Activated naive CD4-positive, alpha-beta T cell treated with anti-CD3 and anti-CD28 coated beads for 36 hours (primary cell): ENCODE results near the gene ATP5IF1. TPM values are rescaled to one million over a fixed set of nuclear protein-coding genes. Genes with fewer than 3 reads are reported as not detected.

Experiments
- CTCF ChIA-PET: fragments of 350-600 bp; sonication (Branson Sonifier 250); formaldehyde crosslinking; loops from one replicate; lab custom pipeline; 2021; ENCODE audit warnings: antibody characterized with exemption; lab: Charles Lee
- DNase-seq: peaks from one replicate; pipeline ENCODE4 v3.0.0-alpha.2; 2020
- H3K27ac Mint-ChIP-seq: one replicate; pipeline ENCODE4 v1.8.0; 2021; ENCODE audit warnings: mild to moderate bottlenecking, mixed read lengths
- H3K27me3 Mint-ChIP-seq: one replicate; pipeline ENCODE4 v1.8.0; 2021; ENCODE audit warnings: low read depth, mixed read lengths
- H3K36me3 Mint-ChIP-seq: one replicate; pipeline ENCODE4 v1.8.0; 2021; ENCODE audit warnings: low read depth, mixed read lengths
- H3K4me1 Mint-ChIP-seq: one replicate; pipeline ENCODE4 v1.8.0; 2021; ENCODE audit warnings: low read depth, mixed read lengths
- H3K4me3 Mint-ChIP-seq: one replicate; pipeline ENCODE4 v1.8.0; 2021; ENCODE audit warnings: mild to moderate bottlenecking, moderate library complexity, mixed read lengths
- H3K9me3 Mint-ChIP-seq: one replicate; pipeline ENCODE4 v1.8.0; 2021; ENCODE audit warnings: mixed read lengths
- intact Hi-C: fragments of 100-400 bp; cut with micrococcal nuclease; formaldehyde crosslinking; loops from one replicate; pipeline ENCODE4 v1.15.1; 2023
- total RNA-seq, 2 experiments: library from RNA; stranded (reverse); gene quantifications; one replicate each; pipeline ENCODE4 v1.2.3, GENCODE V29; 2021

The ATP5IF1 gene
- total RNA-seq, 2 experiments from 2014 or later: 182 to 185 TPM

GRCh38 chr1:28205243-28205642 is 30.7 kb upstream of the ATP5IF1 start:
- intact Hi-C loops: no loop called here
- H3K27me3 Mint-ChIP-seq: no peaks in the 10 kb centered on the region
- no peaks in the 10 kb centered on the region for H3K9me3 Mint-ChIP-seq
- CTCF ChIA-PET: interaction anchor here (9.5 kb wide), 1 partner anchor 117 kb away, joined by 132 read pairs; the partner anchor contains the start of gene EYA3
- H3K4me3 Mint-ChIP-seq: no peak overlapping the region
- H3K27ac Mint-ChIP-seq: no peak overlapping the region
- peaks cover 38% of the 10 kb centered on the region for H3K36me3 Mint-ChIP-seq
- DNase-seq: no peak
- H3K4me1 Mint-ChIP-seq: peaks cover 13% of the 10 kb centered on the region

- H3K27ac Mint-ChIP-seq: no peak overlapping the region
- peaks cover 10% of the 10 kb centered on the region for H3K36me3 Mint-ChIP-seq
- peaks cover 2% of the 10 kb centered on the region for H3K4me1 Mint-ChIP-seq
- CTCF ChIA-PET: interaction anchor here (0.6 to 9.5 kb wide), 19 partner anchors 11 to 378 kb away, joined by 3 to 132 read pairs (median 3); partner anchors contain the start of gene EYA3
- H3K4me3 Mint-ChIP-seq: no peak overlapping the region
- peak; percentile 82 for DNase-seq
- no peaks in the 10 kb centered on the region for H3K9me3 Mint-ChIP-seq
- H3K27me3 Mint-ChIP-seq: no peaks in the 10 kb centered on the region
- intact Hi-C loops: loop anchor here (1.0 to 2.0 kb wide), 3 partner anchors 118 to 351 kb away; no protein-coding TSS in a partner anchor
Observed at GRCh38 chr1:28208818-28209441, 27.0 kb upstream of the ATP5IF1 start.

GRCh38 chr1:28209700-28210099 is 26.2 kb upstream of the ATP5IF1 start:
- intact Hi-C loops: loop anchor here (1.0 to 2.0 kb wide), 3 partner anchors 118 to 351 kb away; no protein-coding TSS in a partner anchor
- CTCF ChIA-PET: interaction anchor here (0.6 to 9.5 kb wide), 15 partner anchors 11 to 377 kb away, joined by 3 to 132 read pairs (median 3); partner anchors contain the start of gene EYA3
- Mint-ChIP-seq H3K9me3 (no peaks in the 10 kb centered on the region), H3K36me3 (peaks cover 7% of the 10 kb centered on the region), H3K27me3 (no peaks in the 10 kb centered on the region), H3K27ac (no peak overlapping the region), H3K4me1 (peaks cover 2% of the 10 kb centered on the region), H3K4me3 (no peak overlapping the region)
- DNase-seq: no peak

GRCh38 chr1:28213315-28213714 is 22.6 kb upstream of the ATP5IF1 start:
- Mint-ChIP-seq H3K4me3 (no peak overlapping the region), H3K4me1 (peaks cover 2% of the 10 kb centered on the region), H3K36me3 (peaks cover 7% of the 10 kb centered on the region), H3K9me3 (no peaks in the 10 kb centered on the region), H3K27ac (no peak overlapping the region), H3K27me3 (no peaks in the 10 kb centered on the region)
- intact Hi-C loops: no loop called here
- no peak for DNase-seq
- CTCF ChIA-PET: interaction anchor here (0.6 to 9.5 kb wide), 6 partner anchors 10 to 1890 kb away, joined by 3 to 132 read pairs (median 4); partner anchors contain the start of gene EYA3

GRCh38 chr1:28229089-28229488 is 6.8 kb upstream of the ATP5IF1 start:
- CTCF ChIA-PET: no interaction called here
- peaks cover 19% of the 10 kb centered on the region for H3K36me3 Mint-ChIP-seq
- H3K9me3 Mint-ChIP-seq: no peaks in the 10 kb centered on the region

GRCh38 chr1:28229996-28230395 is 5.9 kb upstream of the ATP5IF1 start:
- no peak overlapping the region for H3K27ac Mint-ChIP-seq
- intact Hi-C loops: no loop called here

More at GRCh38 chr1:28229089-28229488, 6.8 kb upstream of the ATP5IF1 start:
- Mint-ChIP-seq H3K27ac (no peak overlapping the region), H3K27me3 (no peaks in the 10 kb centered on the region), H3K4me1 (peaks cover 23% of the 10 kb centered on the region), H3K4me3 (no peak overlapping the region)
- intact Hi-C loops: no loop called here
- no peak for DNase-seq

GRCh38 chr1:28232558-28233263 is 3.2 kb upstream of the ATP5IF1 start, which contains the start of gene DNAJC8:
Gene DNAJC8 (minus strand): TSS chr1:28233029. CDS start chr1:28232998, 31 bp downstream.
- H3K4me3 Mint-ChIP-seq: peak within 1 kb of the TSS; percentile 93
- peaks cover 9% of the 10 kb centered on the region for H3K36me3 Mint-ChIP-seq
- peak; percentile 97 for DNase-seq
- CTCF ChIA-PET: interaction anchor here (1.5 to 1.9 kb wide), 2 partner anchors 14 to 141 kb away, joined by 3 to 7 read pairs; no protein-coding TSS in a partner anchor
- peak within 1 kb of the TSS; percentile 89 for H3K27ac Mint-ChIP-seq
- H3K27me3 Mint-ChIP-seq: no peaks in the 10 kb centered on the region
- H3K4me1 Mint-ChIP-seq: peaks cover 23% of the 10 kb centered on the region
- no peaks in the 10 kb centered on the region for H3K9me3 Mint-ChIP-seq
- intact Hi-C loops: loop anchor here (1.0 kb wide), 1 partner anchor 27 kb away; the partner anchor contains the start of gene SESN2

More at GRCh38 chr1:28229996-28230395, 5.9 kb upstream of the ATP5IF1 start:
- H3K36me3 Mint-ChIP-seq: peaks cover 15% of the 10 kb centered on the region
- peaks cover 23% of the 10 kb centered on the region for H3K4me1 Mint-ChIP-seq
- H3K27me3 Mint-ChIP-seq: no peaks in the 10 kb centered on the region
- no peak for DNase-seq
- CTCF ChIA-PET: no interaction called here
- no peaks in the 10 kb centered on the region for H3K9me3 Mint-ChIP-seq
- H3K4me3 Mint-ChIP-seq: no peak overlapping the region

GRCh38 chr1:28233264-28233606 is 2.7 kb upstream of the ATP5IF1 start:
- peak overlapping the region; percentile 51 for H3K4me3 Mint-ChIP-seq
- H3K36me3 Mint-ChIP-seq: peaks cover 9% of the 10 kb centered on the region
- intact Hi-C loops: loop anchor here (1.0 kb wide), 1 partner anchor 26 kb away; the partner anchor contains the start of gene SESN2

GRCh38 chr1:28236656-28237322 is 865 bp downstream of the ATP5IF1 start:
- H3K27me3 Mint-ChIP-seq: no peaks in the 10 kb centered on the region
- intact Hi-C loops: loop anchor here (1.0 kb wide), 1 partner anchor 10 kb away; no protein-coding TSS in a partner anchor
- H3K4me1 Mint-ChIP-seq: peaks cover 21% of the 10 kb centered on the region
- H3K27ac Mint-ChIP-seq: no peak overlapping the region
- H3K36me3 Mint-ChIP-seq: peaks cover 3% of the 10 kb centered on the region
- CTCF ChIA-PET: interaction anchor here (1.2 to 3.9 kb wide), 3 partner anchors 10 to 27 kb away, joined by 3 to 27 read pairs (median 3); no protein-coding TSS in a partner anchor
- no peaks in the 10 kb centered on the region for H3K9me3 Mint-ChIP-seq
- no peak for DNase-seq
- H3K4me3 Mint-ChIP-seq: no peak overlapping the region

More at GRCh38 chr1:28233264-28233606, 2.7 kb upstream of the ATP5IF1 start:
- no peaks in the 10 kb centered on the region for H3K27me3 Mint-ChIP-seq
- H3K27ac Mint-ChIP-seq: peak overlapping the region; percentile 59
- DNase-seq: no peak
- no peaks in the 10 kb centered on the region for H3K9me3 Mint-ChIP-seq
- CTCF ChIA-PET: interaction anchor here (1.5 to 1.9 kb wide), 2 partner anchors 13 to 142 kb away, joined by 3 to 7 read pairs; no protein-coding TSS in a partner anchor
- H3K4me1 Mint-ChIP-seq: peaks cover 23% of the 10 kb centered on the region

GRCh38 chr1:28239004-28239403 is 3.1 kb downstream of the ATP5IF1 start:
- no peaks in the 10 kb centered on the region for H3K9me3 Mint-ChIP-seq
- H3K36me3 Mint-ChIP-seq: no peaks in the 10 kb centered on the region
- H3K27me3 Mint-ChIP-seq: no peaks in the 10 kb centered on the region
- H3K27ac Mint-ChIP-seq: peak overlapping the region; percentile 50
- CTCF ChIA-PET: no interaction called here
- H3K4me3 Mint-ChIP-seq: no peak overlapping the region
- peaks cover 15% of the 10 kb centered on the region for H3K4me1 Mint-ChIP-seq
- DNase-seq: no peak
- intact Hi-C loops: no loop called here

- peaks cover 25% of the 10 kb centered on the region for H3K4me1 Mint-ChIP-seq
- H3K9me3 Mint-ChIP-seq: no peaks in the 10 kb centered on the region
- intact Hi-C loops: no loop called here
- no peak for DNase-seq
- no peaks in the 10 kb centered on the region for H3K27me3 Mint-ChIP-seq
- no peak overlapping the region for H3K4me3 Mint-ChIP-seq
- H3K36me3 Mint-ChIP-seq: no peaks in the 10 kb centered on the region
- no peak overlapping the region for H3K27ac Mint-ChIP-seq
- CTCF ChIA-PET: interaction anchor here (0.6 kb wide), 1 partner anchor 114 kb away, joined by 3 read pairs; no protein-coding TSS in a partner anchor
Observed at GRCh38 chr1:28240024-28240423, 4.1 kb downstream of the ATP5IF1 start.
